Skeletal muscle satellite cell (primary cell): ENCODE results near the gene RPL28. TPM values are rescaled to one million over a fixed set of nuclear protein-coding genes. Genes with fewer than 3 reads are reported as not detected.
A peak's percentile ranks its signal among the peaks of the same experiment; 100 is the strongest.

Experiments
- H3K27me3 ChIP-seq: 2 replicates; pipeline ENCODE4 v1.7.0; 2013; ENCODE audit warnings: low read length; ENCODE audit not compliant: control insufficient read depth, insufficient read depth
- H3K36me3 ChIP-seq: 2 replicates; pipeline ENCODE4 v1.7.0; 2013; ENCODE audit warnings: mild to moderate bottlenecking, control low read depth, low read length; ENCODE audit not compliant: insufficient read depth
- H3K4me1 ChIP-seq: 2 replicates; pipeline ENCODE4 v1.7.0; 2013; ENCODE audit warnings: low read length; ENCODE audit not compliant: control insufficient read depth, insufficient read depth
- H3K4me2 ChIP-seq: 2 replicates; pipeline ENCODE4 v1.7.0; 2013; ENCODE audit warnings: mild to moderate bottlenecking, low read length
- H3K4me3 ChIP-seq: 2 replicates; pipeline ENCODE4 v1.7.0; 2013; ENCODE audit warnings: low read length
- H3K9ac ChIP-seq: 2 replicates; pipeline ENCODE4 v1.7.0; 2013; ENCODE audit warnings: mild to moderate bottlenecking, low read depth, low read length, moderate library complexity
- H3K9me3 ChIP-seq: replicated peaks from 2 replicates; pipeline ENCODE4 v1.7.0; 2013; ENCODE audit warnings: mild to moderate bottlenecking, control low read depth, low read length
- total RNA-seq: library from RNA; depleted of rRNA; stranded (reverse); fragments of >200 nt; gene quantifications from 2 replicates; pipeline ENCODE4 v1.2.3, GENCODE V29; 2012; rRNA removed

The RPL28 gene
- total RNA-seq: 343 and 532 TPM in 2 replicates

DNA sequence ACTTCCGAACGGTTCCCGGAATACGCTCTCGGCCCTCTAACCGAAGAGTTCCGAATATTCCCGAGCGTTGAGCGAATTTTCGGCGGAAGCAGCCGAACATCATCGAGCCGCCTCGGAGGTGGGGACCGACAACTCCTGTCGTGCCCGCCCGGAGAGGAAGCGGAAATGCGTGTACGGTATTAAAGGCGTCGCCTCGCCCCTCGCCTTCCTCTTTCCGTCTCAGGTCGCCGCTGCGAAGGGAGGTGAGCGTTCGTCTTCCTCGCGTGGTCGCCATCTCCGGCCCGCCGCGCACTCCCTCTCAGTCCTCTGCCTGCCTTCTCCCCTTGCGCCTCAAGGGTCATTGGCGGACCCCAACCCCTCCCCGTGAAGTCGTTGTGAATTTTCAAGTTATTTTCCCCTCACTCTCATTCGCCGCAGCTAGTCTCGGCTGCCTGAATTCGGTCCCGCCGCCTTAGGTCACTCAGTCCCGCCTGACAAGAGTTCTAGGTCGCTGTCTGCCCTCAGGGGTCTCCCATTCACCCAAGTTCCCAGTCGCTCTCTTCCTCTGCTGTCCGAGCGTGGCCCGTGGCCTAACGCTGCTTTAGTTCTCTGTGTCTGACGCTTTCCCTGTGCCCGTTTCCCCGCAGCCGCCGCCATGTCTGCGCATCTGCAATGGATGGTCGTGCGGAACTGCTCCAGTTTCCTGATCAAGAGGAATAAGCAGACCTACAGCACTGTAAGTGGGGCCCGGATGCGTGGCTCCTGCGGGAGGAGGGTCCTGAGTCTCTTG, at the start of gene RPL28:
Gene RPL28 (plus strand): TSS at position 209 of the 769 bp plus-strand sequence. CDS start 426 bp downstream, at position 635.
- Histone ChIP-seq H3K4me2 (peak within 1 kb of the TSS; percentile 96), H3K36me3 (peaks cover 49% of the 10 kb centered on the region), H3K4me3 (peak within 1 kb of the TSS; percentile 97), H3K9ac (peak within 1 kb of the TSS; percentile 99), H3K9me3 (no peaks in the 10 kb centered on the region), H3K27me3 (no peaks in the 10 kb centered on the region), H3K4me1 (peaks cover 41% of the 10 kb centered on the region)

DNA sequence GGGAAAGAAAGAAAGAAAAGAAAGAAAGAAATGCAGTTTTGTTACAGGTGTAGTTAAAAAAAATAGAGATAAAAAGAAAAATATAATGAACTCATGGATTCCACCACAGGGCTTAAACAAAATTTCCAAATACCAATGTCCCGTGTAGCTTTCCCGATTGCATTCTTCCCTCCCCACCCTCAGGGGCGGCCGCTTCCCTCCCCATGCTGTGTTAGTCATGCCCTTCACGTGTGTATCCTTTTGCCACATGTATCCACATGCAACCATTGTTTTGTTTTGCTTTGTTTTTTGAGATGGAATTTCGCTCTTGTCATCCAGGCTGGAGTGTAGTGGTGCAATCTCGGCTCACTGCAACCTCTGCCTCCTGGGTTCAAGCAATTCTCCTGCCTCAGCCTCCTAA, 49.6 kb upstream of the RPL28 start:
- H3K36me3 ChIP-seq: no peaks in the 10 kb centered on the region
- H3K4me2 ChIP-seq: no peak overlapping the region
- peaks cover 17% of the 10 kb centered on the region for H3K4me1 ChIP-seq
- peaks cover 22% of the 10 kb centered on the region for H3K27me3 ChIP-seq
- H3K9me3 ChIP-seq: no peaks in the 10 kb centered on the region
- H3K4me3 ChIP-seq: no peak overlapping the region
- no peak overlapping the region for H3K9ac ChIP-seq

DNA sequence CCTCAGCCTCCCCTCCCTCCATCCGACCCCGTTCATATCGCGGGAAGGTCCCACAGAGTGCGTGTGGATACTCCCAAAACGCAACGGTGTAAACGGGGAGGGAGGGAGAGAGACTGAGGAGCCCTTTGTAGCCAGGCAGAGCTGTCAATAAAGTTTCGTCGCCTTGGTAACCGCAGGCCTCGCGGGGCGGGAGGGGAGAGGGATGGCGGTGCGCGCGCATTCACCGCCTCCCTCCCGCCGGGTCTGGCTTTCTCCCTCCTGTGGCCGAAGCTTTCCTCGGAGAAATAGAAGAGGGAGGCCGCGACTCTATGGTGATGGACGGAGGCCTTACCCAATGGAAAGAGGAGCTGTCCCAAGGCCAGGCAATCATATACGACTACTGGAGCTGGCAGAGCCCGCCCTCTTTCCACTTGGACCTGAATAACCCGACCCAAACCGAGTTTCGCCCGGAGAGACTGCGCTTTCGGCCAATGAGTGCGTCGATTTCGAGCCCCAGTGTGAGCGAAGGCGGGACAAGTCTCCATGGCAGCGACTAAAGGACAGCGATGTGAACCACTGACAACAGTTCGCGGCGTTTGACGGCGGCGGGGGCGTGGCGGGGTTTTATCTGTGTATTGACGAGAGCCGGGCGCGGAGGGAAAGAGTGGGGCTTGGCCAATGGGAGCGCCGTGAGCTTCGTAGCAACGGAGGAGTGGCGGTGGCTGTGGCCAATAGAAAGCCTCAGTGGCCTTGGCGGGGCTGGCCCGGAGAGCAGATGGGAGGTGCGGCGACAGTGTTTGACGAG, 46.4 kb upstream of the RPL28 start, which contains the start of gene KMT5C:
Gene KMT5C (plus strand): TSS at position 772 of the 784 bp plus-strand sequence. CDS start 2,061 bp downstream, outside the sequence.
- Histone ChIP-seq H3K4me1 (peaks cover 22% of the 10 kb centered on the region), H3K9me3 (no peaks in the 10 kb centered on the region), H3K9ac (peak within 1 kb of the TSS; percentile 86), H3K27me3 (peaks cover 10% of the 10 kb centered on the region), H3K4me2 (peak within 1 kb of the TSS; percentile 95), H3K36me3 (no peaks in the 10 kb centered on the region), H3K4me3 (peak within 1 kb of the TSS; percentile 78)

DNA sequence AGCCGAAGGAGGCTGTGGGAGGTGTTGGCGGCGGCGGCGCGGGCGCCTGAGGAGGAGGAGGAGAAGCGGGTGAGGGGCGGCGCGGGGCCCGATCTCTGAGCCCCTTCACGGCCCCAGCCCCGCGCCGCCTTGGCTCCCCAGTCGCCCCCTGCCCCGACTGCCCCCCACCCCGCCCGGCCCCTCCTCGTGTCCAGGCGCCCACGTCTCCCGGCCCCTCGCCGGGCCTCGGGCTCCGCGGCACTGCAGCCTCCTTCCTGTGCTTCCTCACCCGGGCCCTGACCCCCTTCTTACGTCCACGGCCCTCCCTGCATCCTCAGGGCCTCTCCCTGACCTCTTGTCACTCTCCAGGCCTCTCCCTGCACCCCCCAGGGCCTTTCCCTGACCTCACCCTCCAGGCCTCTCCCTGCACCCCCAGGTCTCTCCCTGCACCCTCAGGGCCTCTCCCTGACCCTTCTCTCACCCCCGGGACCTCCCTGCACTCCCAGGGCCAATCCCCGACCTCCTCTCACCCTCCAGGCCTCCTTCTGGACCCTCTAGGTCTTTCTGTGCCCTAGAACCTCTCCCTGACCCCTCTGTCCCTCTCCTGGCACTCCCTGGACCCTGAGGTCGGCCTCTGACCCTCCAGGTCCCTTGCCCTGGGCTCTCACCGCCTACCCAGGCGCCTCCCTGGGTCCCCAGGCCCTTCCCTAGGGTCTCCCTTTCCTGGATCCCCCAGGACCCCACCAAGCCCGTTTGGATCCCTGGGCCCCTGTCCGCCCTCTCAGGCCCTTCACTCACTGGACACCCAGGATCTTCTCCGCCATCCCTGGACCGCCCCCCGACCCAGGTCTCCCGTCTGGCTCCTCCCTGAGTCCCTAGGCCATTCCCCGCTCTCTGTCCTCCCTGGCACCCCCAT, 45.6 kb upstream of the RPL28 start:
- Histone ChIP-seq H3K9me3 (no peaks in the 10 kb centered on the region), H3K9ac (peak overlapping the region; percentile 80), H3K27me3 (peaks cover 10% of the 10 kb centered on the region), H3K4me3 (peak overlapping the region; percentile 78), H3K4me2 (peak overlapping the region; percentile 95), H3K4me1 (peaks cover 30% of the 10 kb centered on the region), H3K36me3 (no peaks in the 10 kb centered on the region)

DNA sequence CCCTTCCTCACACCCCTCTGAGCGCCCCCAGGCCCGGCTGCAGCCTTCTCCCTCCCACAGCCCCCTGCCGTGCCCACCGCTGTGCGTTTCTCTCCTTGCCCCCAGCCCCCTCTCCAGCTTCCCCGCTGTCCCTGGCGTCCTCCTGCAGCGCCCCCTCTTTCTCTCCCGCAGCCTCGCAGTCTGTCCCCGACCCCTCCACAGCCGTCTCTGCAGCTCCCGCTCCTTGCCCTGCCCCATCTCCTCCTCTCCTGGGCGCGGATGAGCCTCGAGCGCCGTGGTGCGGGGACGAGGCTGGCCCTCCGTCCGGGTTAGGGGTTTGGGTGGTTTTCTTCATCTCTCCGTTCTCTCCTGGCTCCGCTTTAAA, 45.0 kb upstream of the RPL28 start:
- H3K4me3 ChIP-seq: peak overlapping the region; percentile 78
- H3K4me2 ChIP-seq: peak overlapping the region; percentile 95
- peak overlapping the region; percentile 80 for H3K9ac ChIP-seq
- peaks cover 10% of the 10 kb centered on the region for H3K27me3 ChIP-seq
- H3K9me3 ChIP-seq: no peaks in the 10 kb centered on the region
- peaks cover 36% of the 10 kb centered on the region for H3K4me1 ChIP-seq
- no peaks in the 10 kb centered on the region for H3K36me3 ChIP-seq

DNA sequence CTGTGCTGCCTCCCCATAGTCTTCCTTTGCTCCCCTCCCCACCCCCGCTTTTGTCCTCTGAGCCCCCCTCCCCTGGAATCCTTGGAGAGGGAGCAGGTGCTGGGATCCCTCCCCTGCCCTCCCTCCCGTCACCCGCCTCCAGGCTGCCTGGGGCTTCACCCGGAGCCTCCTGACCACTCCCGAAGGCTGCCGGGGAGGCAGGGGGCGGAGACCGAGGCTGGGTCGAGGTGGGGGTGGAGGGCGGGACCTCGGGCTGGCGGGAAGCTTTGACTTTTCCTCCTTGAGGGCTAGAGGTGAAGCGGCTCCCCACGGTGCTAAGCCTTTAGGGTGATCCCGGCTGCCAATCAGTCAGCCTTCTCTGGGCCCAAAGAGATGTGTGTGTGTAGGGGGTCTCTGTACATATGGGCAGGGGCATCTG, 44.6 kb upstream of the RPL28 start:
- H3K9ac ChIP-seq: no peak overlapping the region
- H3K9me3 ChIP-seq: no peaks in the 10 kb centered on the region
- no peaks in the 10 kb centered on the region for H3K36me3 ChIP-seq
- H3K4me1 ChIP-seq: peaks cover 40% of the 10 kb centered on the region
- peak overlapping the region; percentile 95 for H3K4me2 ChIP-seq
- H3K4me3 ChIP-seq: peak overlapping the region; percentile 78
- H3K27me3 ChIP-seq: peaks cover 10% of the 10 kb centered on the region

DNA sequence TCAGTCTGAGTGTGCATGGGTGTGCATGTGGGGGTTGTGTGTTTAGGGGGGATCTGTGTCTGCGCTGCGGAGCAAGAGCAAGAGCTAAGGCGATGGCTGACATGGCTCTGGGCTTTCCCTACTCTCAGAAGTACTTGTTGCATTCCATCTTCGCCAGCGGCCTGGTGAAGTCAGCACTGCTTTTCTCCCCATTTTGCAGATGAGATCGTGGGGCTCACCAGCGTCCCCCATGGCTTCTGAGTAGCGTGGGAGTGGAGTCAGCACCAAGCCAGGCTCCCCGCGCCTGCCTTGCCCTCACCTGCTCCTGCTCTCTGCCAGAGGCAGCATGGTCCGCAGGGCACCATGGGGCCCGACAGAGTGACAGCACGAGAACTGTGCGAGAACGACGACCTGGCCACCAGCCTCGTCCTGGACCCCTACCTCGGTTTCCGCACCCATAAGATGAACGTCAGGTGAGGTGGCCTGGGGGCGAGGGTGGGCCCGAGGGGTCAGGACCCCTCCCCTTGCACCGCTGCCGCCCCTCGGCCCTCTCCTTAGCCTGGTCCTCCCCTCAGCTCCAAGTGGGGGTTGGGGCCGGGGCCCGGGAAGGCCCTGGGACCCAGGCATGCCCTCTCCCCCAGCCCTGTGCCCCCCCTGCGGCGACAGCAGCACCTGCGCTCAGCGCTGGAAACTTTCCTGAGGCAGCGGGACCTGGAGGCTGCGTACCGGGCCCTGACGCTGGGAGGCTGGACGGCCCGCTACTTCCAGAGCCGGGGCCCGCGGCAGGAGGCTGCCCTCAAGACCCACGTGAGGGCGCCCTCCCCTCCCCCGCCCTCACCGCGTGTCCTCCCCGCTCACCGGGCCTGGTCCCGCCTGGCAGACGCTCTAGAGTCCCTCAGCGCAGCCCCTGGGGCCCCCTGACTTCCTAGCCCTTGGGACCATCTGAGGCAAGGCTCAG, 43.9 kb upstream of the RPL28 start:
- Histone ChIP-seq H3K27me3 (peaks cover 6% of the 10 kb centered on the region), H3K9me3 (no peaks in the 10 kb centered on the region), H3K4me2 (peak overlapping the region; percentile 95), H3K9ac (no peak overlapping the region), H3K4me3 (peak overlapping the region; percentile 54), H3K4me1 (peaks cover 43% of the 10 kb centered on the region), H3K36me3 (no peaks in the 10 kb centered on the region)

DNA sequence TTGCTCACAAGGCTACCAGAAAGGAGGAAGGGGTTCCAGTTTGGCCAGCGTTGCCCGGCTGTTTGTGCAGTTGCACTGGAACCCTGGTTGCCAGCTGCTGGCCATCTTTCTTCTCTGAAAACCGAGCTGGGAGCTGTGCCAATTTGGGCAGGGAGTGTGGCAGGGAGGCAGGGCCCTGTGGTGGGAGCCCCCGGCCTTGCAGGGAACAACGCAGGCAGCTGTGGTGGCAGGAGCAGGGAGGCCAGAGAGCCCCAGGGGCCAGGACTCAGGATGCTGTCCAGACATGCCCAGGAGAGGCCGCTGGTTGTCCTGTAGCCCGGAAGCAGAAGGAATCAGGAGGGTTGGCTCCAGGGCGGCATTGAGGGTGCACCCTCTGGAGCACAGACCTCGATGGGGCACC, 41.3 kb upstream of the RPL28 start:
- Histone ChIP-seq H3K9ac (no peak overlapping the region), H3K4me2 (no peak overlapping the region), H3K36me3 (no peaks in the 10 kb centered on the region), H3K9me3 (no peaks in the 10 kb centered on the region), H3K4me1 (peaks cover 35% of the 10 kb centered on the region), H3K27me3 (no peaks in the 10 kb centered on the region), H3K4me3 (no peak overlapping the region)

DNA sequence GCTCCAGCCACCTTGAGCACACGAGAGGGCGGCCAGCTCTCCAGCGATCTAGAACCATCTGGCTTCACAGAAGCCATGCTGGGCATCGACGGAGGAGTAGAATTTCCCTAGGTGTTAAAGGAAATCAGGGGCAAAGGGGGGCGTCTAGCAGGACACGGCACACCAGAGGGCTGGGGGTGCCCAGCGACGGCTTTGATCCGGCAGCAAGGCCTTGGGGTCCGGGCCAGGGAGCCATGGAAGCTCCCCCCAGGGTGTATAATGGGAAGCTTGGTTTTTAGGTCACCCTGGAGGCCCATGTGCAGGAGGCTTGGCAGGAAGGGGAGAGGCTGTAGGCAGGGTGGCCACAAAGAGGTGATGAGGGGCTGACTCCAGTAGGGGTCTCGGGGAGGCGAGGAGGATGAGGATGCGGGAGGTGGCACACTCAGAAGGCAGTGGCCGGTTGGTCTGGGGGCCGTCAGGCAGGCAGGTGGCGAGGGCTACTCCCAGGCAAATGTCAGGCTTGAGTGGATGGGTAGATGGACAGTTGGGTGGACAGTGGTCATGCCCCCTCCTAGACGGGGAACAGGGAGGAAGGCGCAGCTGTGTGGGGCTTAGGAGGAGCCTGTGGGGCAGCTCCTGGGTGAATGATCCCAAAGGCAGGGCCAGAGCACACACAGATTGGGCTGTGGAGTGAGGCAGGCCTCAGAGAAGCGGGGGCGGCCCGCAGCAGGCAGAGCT, 40.5 kb upstream of the RPL28 start:
- H3K9ac ChIP-seq: no peak overlapping the region
- no peaks in the 10 kb centered on the region for H3K27me3 ChIP-seq
- peak overlapping the region; percentile 26 for H3K4me2 ChIP-seq
- no peaks in the 10 kb centered on the region for H3K9me3 ChIP-seq
- H3K36me3 ChIP-seq: no peaks in the 10 kb centered on the region
- peaks cover 33% of the 10 kb centered on the region for H3K4me1 ChIP-seq
- no peak overlapping the region for H3K4me3 ChIP-seq
